CD4-positive, alpha-beta T cell treated with Interleukin-17A for 1 hour (primary cell): ENCODE results near the gene REPS1.
"Not testable (repeated sequence)": the region's sequence is repeated elsewhere in the genome, so short reads cannot be mapped to it uniquely, and the experiment has no call there.

Source experiments
- DNase-seq: peaks from one replicate; pipeline ENCODE4 v3.0.0-alpha.2; 2020

The REPS1 gene

GRCh38 chr6:138970159-138970558 is 17.9 kb downstream of the REPS1 start:
- DNase-seq, result no peak

GRCh38 chr6:138966870-138967269 is 21.2 kb downstream of the REPS1 start:
- no peak for DNase-seq

GRCh38 chr6:138965971-138966370 is 22.1 kb downstream of the REPS1 start:
- DNase-seq, result no peak

- DNase-seq, result no peak
Observed at GRCh38 chr6:138965291-138965874, 22.7 kb downstream of the REPS1 start.

- no peak for DNase-seq
Observed at GRCh38 chr6:138964012-138964411, 24.0 kb downstream of the REPS1 start.

- no peak for DNase-seq
Observed at GRCh38 chr6:138963531-138963930, 24.5 kb downstream of the REPS1 start.

- no peak for DNase-seq
Observed at GRCh38 chr6:138963119-138963518, 24.9 kb downstream of the REPS1 start.

GRCh38 chr6:138959521-138959920 is 28.5 kb downstream of the REPS1 start:
- DNase-seq, result no peak

- no peak for DNase-seq
Observed at GRCh38 chr6:138958595-138958994, 29.5 kb downstream of the REPS1 start.

- DNase-seq, result no peak
Observed at GRCh38 chr6:138957903-138958302, 30.1 kb downstream of the REPS1 start.

GRCh38 chr6:138957484-138957883 is 30.6 kb downstream of the REPS1 start:
- DNase-seq, result no peak

- DNase-seq, result no peak
Observed at GRCh38 chr6:138956244-138956924, 31.7 kb downstream of the REPS1 start.

- no peak for DNase-seq
Observed at GRCh38 chr6:138955262-138955661, 32.8 kb downstream of the REPS1 start.

GRCh38 chr6:138953451-138953850 is 34.6 kb downstream of the REPS1 start:
- DNase-seq, result no peak

- DNase-seq, result no peak
Observed at GRCh38 chr6:138948546-138949179, 39.4 kb downstream of the REPS1 start.

- no peak for DNase-seq
Observed at GRCh38 chr6:138948004-138948403, 40.0 kb downstream of the REPS1 start.

GRCh38 chr6:138945354-138945753 is 42.7 kb downstream of the REPS1 start:
- DNase-seq, result no peak

GRCh38 chr6:138944412-138944811 is 43.6 kb downstream of the REPS1 start:
- peak; percentile 47 for DNase-seq

GRCh38 chr6:138943089-138943625 is 44.9 kb downstream of the REPS1 start:
- DNase-seq, result no peak

- DNase-seq, result not testable (repeated sequence)
Observed at GRCh38 chr6:138936873-138937272, 51.2 kb downstream of the REPS1 start.

GRCh38 chr6:138931660-138932059 is 56.4 kb downstream of the REPS1 start:
- DNase-seq, result no peak

- DNase-seq, result no peak
Observed at GRCh38 chr6:138926579-138926978, 61.5 kb downstream of the REPS1 start.

GRCh38 chr6:138925806-138926205 is 62.2 kb downstream of the REPS1 start:
- DNase-seq, result no peak

GRCh38 chr6:138923561-138923960 is 64.5 kb downstream of the REPS1 start:
- DNase-seq, result no peak
